ENCODE data around the gene SLC6A4.

DNA sequence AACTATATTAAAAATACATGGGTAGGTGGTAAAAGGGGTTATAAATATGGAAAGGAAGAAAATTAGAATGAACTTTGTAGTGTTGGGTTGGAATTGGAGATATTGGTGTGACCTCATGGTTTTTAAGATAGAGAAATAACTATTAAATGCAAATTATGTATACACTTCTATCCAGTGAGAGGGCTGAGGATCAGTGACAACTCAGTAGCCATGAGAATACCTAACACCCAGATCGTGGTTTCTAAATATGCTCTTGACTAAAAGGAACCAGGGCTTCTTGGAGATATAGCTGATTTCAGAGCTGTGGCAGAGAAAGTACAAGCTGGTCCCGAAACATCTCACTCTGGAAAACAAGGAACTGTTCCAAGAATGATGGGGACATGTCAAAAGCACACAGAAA, 44.4 kb downstream of the SLC6A4 start:
- TF ChIP-seq POLR2AphosphoS5 (IDR thresholded peaks at IDR 0.05) = no peak
- TF ChIP-seq, protein P1, sequence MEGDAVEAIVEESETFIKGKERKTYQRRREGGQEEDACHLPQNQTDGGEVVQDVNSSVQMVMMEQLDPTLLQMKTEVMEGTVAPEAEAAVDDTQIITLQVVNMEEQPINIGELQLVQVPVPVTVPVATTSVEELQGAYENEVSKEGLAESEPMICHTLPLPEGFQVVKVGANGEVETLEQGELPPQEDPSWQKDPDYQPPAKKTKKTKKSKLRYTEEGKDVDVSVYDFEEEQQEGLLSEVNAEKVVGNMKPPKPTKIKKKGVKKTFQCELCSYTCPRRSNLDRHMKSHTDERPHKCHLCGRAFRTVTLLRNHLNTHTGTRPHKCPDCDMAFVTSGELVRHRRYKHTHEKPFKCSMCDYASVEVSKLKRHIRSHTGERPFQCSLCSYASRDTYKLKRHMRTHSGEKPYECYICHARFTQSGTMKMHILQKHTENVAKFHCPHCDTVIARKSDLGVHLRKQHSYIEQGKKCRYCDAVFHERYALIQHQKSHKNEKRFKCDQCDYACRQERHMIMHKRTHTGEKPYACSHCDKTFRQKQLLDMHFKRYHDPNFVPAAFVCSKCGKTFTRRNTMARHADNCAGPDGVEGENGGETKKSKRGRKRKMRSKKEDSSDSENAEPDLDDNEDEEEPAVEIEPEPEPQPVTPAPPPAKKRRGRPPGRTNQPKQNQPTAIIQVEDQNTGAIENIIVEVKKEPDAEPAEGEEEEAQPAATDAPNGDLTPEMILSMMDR (IDR thresholded peaks at IDR 0.05) = no peak
- no peak for TF ChIP-seq POLR2A (IDR thresholded peaks at IDR 0.05)

Measured in stomach (tissue), 4 donors.